WERI-Rb-1 (cell line): Measurements from ENCODE around the gene KCNIP3.

Experiments
- DNase-seq: peaks from one replicate; pipeline ENCODE4 v3.0.0-alpha.2; 2020
- H3K27ac ChIP-seq: fragments of 250-450 bp; sonication (Bioruptor Pico); 2 replicates; pipeline ENCODE4 v1.5.1; 2020; ENCODE audit warnings: mild to moderate bottlenecking, moderate library complexity
- H3K27me3 ChIP-seq: fragments of 250-450 bp; sonication (Bioruptor Pico); 2 replicates; pipeline ENCODE4 v1.5.1; 2021; ENCODE audit warnings: mild to moderate bottlenecking, low read depth, moderate library complexity; ENCODE audit not compliant: insufficient read depth, severe bottlenecking
- H3K36me3 ChIP-seq: fragments of 250-450 bp; sonication (Bioruptor Pico); 2 replicates; pipeline ENCODE4 v1.5.1; 2020; ENCODE audit warnings: mild to moderate bottlenecking, moderate library complexity
- H3K4me3 ChIP-seq: 2 replicates; pipeline ENCODE4 v1.5.1; 2011; ENCODE audit warnings: low read depth, mild to moderate bottlenecking, control low read depth, low read length
- H3K9me3 ChIP-seq: fragments of 250-450 bp; sonication (Bioruptor Pico); 2 replicates; pipeline ENCODE4 v1.5.1; 2021; ENCODE audit warnings: mild to moderate bottlenecking, moderate library complexity; ENCODE audit not compliant: severe bottlenecking
- TF ChIP-seq, protein P1 (sequence below): IDR thresholded peaks from 2 replicates; pipeline ENCODE4 v1.5.1; 2011; ENCODE audit warnings: low read depth, mild to moderate bottlenecking, control low read depth, inconsistent platforms, low read length

The KCNIP3 gene

DNA sequence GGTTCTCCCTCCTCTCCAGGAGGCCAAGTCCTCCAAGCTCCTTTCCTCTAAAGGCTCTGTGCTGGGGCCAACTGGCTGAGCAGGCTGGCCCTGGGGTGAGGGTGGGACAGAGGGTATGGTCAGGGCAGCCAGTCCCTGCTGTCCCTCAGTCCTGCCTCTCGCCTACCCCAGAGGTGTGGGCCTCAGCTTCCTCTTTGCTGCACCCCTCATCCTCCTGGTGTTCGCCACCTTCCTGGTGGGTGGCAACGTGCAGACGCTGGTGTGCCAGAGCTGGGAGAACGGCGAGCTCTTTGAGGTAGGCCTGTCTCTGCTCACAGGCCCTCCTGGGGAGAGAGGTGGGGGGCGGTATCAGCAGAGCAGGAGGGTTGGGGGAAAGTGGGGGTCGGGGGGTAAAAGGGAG lies 16.1 kb upstream of the KCNIP3 start:
- no peaks in the 10 kb centered on the region for H3K36me3 ChIP-seq
- no peak overlapping the region for H3K27ac ChIP-seq
- H3K4me3 ChIP-seq = no peak overlapping the region
- no peak for DNase-seq
- H3K9me3 ChIP-seq = no peaks in the 10 kb centered on the region
- TF ChIP-seq, protein P1, sequence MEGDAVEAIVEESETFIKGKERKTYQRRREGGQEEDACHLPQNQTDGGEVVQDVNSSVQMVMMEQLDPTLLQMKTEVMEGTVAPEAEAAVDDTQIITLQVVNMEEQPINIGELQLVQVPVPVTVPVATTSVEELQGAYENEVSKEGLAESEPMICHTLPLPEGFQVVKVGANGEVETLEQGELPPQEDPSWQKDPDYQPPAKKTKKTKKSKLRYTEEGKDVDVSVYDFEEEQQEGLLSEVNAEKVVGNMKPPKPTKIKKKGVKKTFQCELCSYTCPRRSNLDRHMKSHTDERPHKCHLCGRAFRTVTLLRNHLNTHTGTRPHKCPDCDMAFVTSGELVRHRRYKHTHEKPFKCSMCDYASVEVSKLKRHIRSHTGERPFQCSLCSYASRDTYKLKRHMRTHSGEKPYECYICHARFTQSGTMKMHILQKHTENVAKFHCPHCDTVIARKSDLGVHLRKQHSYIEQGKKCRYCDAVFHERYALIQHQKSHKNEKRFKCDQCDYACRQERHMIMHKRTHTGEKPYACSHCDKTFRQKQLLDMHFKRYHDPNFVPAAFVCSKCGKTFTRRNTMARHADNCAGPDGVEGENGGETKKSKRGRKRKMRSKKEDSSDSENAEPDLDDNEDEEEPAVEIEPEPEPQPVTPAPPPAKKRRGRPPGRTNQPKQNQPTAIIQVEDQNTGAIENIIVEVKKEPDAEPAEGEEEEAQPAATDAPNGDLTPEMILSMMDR = no peak
- H3K27me3 ChIP-seq = no peaks in the 10 kb centered on the region

DNA sequence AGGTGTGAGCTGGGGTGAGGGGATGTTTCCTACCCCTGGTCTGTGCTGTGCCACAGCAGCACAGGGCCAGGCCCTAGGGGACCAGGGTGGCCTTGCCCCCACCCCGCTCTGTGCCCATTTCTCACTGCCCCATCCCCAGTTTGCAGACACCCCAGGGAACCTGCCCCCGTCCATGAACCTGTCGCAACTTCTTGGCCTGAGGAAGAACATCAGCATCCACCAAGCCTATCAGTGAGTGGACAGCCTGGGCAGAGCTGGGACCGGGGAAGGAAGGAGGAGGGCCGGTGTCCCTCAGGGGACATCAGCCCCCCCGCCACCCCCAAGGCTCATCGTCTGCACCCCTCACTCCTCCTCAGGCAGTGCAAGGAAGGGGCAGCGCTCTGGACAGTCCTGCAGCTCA lies 15.4 kb upstream of the KCNIP3 start:
- H3K27ac ChIP-seq = no peak overlapping the region
- no peak overlapping the region for H3K4me3 ChIP-seq
- no peaks in the 10 kb centered on the region for H3K9me3 ChIP-seq
- H3K36me3 ChIP-seq = no peaks in the 10 kb centered on the region
- DNase-seq = no peak
- H3K27me3 ChIP-seq = no peaks in the 10 kb centered on the region
- TF ChIP-seq, protein P1 = no peak

DNA sequence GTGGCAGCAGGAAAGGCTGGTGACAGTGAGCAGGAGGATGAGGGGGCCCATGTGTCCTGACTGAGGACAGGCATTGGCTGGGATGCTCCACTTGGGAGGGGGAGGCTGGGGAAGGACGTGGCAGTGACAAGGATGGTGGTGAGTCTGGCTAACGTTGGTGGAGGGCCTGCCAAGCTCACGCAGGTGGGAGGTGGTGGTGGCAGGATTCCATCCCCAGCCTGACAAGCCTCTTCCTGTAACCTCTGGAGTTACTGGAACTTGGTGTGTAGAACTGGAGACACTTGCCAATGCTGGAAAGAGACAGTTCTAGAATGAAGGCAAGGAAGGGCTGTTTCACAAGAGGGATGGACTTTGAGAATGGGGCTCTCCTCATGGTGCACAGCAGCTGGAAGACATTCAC lies 14.7 kb upstream of the KCNIP3 start:
- Histone ChIP-seq H3K9me3 (no peaks in the 10 kb centered on the region), H3K4me3 (no peak overlapping the region), H3K27me3 (no peaks in the 10 kb centered on the region), H3K36me3 (no peaks in the 10 kb centered on the region), H3K27ac (no peak overlapping the region)
- no peak for DNase-seq
- TF ChIP-seq, protein P1 = no peak

DNA sequence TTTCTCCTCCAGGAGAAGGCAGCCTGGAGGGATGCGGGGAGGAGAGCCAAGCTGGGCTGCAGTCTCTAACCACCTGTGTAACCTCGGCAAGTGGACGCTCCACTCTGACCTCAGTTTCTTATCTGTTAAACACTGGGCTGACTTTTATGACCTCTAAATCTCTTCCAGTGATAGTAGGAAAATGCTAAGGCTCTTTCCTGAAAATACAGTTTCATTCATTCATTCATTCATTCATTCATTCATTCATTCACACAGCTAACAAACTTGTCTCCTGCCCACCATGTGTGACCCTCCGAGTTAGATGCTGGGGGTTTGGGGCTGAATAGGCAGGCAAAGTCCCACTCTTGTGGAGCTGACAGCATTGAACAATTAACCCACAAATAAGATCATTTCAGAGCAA lies 13.6 kb upstream of the KCNIP3 start:
- no peak overlapping the region for H3K27ac ChIP-seq
- TF ChIP-seq, protein P1 = no peak
- H3K36me3 ChIP-seq = no peaks in the 10 kb centered on the region
- H3K9me3 ChIP-seq = no peaks in the 10 kb centered on the region
- no peak for DNase-seq
- H3K4me3 ChIP-seq = no peak overlapping the region
- no peaks in the 10 kb centered on the region for H3K27me3 ChIP-seq

DNA sequence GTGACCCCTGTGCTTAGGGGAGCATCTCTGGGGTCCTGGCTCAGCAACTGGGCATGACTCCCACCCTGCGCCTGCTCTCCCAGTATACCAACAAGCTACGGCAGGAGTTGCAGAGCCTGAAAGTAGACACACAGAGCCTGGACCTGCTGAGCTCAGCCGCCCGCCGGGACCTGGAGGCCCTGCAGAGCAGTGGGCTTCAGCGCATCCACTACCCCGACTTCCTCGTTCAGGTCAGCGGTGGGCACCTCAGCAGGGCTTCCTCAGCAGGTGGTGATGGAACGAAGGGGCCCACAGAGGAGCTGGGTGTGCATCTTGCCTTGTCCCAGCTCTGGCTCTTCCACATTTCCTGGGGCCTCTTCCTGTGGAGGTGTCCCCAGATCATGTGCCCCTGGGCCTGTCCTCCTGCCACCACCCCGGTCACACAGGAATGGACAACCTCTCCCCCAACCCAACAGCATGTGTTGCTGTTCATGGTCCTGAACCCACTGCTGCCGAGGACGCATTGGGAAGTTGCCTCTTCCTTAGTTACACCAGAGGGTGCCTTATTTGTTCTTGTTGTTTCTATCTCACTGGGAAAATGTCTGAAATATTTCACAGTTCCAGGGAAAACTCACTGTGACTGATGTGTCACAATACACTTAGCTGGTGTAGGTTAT lies 12.1 kb upstream of the KCNIP3 start:
- H3K9me3 ChIP-seq = no peaks in the 10 kb centered on the region
- no peaks in the 10 kb centered on the region for H3K36me3 ChIP-seq
- no peaks in the 10 kb centered on the region for H3K27me3 ChIP-seq
- no peak overlapping the region for H3K4me3 ChIP-seq
- no peak for DNase-seq
- TF ChIP-seq, protein P1 = no peak
- H3K27ac ChIP-seq = no peak overlapping the region

DNA sequence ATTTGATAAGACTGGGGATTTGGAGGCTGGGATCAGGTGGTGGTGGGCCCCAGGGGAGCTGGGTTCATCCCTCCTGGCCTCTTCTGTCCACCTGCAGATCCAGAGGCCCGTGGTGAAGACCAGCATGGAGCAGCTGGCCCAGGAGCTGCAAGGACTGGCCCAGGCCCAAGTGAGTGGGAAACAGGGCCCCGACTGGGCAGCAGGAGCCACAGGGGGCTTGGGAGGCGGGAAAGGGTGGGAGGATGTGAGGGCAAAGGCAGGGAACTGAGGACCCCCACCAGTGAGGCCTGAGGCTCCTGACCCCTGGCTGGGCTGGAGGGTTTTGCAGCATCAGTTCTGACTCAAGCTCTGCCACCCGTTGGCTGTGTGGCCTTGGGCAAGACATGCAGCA lies 11.6 kb upstream of the KCNIP3 start:
- no peak overlapping the region for H3K27ac ChIP-seq
- no peaks in the 10 kb centered on the region for H3K36me3 ChIP-seq
- no peak overlapping the region for H3K4me3 ChIP-seq
- DNase-seq = no peak
- H3K9me3 ChIP-seq = peaks cover under 1% of the 10 kb centered on the region
- TF ChIP-seq, protein P1 = no peak
- no peaks in the 10 kb centered on the region for H3K27me3 ChIP-seq
